GM21515 (cell line): Measurements from ENCODE around the gene SLC39A13.

Experiments used
- ATAC-seq: cut with Tn5 transposase; IDR thresholded peaks from one replicate; pipeline ENCODE4 v1.9.1; 2021; ENCODE audit not compliant: unreplicated experiment

Gene SLC39A13

DNA sequence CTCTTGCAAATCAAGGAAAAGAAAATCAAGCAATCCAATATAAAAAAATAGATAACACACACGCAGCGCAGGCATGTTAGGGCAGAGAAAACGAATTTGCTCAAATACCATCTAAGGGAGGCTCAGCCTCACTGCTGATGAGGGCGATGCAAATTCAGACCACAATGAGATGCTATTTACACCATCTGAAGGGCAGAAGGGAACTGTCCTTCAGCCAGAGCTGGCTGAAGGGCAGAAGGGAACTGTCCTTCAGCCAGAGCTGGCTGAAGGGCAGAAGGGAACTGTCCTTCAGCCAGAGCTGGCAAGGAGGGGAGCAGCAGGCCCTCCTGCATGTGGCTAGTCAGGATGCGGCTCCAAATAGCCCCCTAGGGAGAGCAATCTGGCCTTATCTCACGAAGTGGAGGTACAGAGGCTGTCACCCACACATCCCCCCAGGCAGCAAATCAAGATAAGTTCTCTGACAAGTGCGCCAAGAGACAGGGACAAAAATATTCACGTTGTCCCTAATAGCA is 7.6 kb upstream of the SLC39A13 start:
- ATAC-seq: peak; percentile 66

DNA sequence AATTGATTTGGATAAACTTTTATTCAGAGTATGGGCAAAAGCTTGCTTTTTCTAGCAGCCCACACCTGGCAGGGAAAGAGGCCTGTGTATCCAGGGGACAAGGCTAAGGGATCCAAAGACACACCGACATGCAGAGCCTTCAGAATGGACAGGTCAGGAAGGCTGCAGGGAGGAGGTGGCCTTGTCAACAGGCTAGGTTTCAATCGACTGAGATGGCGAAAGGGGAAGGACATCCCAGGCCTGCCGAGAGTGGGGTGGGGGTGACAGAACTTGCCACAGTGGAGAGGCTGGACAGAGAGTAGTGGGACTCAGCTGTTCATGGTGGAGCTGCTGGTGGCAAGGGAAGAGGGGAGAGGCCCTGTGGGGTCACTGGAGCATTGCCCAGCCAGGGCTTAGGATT is 5.3 kb upstream of the SLC39A13 start:
- ATAC-seq: no peak

DNA sequence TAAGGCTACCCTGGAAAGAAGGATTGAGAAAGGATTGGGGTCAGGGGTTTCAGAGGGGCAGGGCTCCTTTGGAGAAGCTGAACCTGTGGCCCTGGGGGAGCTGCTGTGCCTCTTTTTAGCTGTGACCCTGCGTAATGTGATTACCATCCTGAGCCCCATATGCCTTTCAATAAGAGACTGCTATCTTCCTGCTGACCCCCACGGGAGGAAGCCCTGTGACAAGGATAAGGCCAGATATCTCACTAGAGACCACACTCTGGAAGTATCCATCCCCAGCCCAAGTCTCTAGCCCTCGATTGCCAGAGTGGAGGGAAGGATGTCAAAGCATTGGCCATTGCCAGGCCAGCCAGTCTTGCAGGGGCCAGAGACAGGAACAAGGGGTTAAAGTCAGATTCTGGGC is 4.8 kb upstream of the SLC39A13 start:
- no peak for ATAC-seq

DNA sequence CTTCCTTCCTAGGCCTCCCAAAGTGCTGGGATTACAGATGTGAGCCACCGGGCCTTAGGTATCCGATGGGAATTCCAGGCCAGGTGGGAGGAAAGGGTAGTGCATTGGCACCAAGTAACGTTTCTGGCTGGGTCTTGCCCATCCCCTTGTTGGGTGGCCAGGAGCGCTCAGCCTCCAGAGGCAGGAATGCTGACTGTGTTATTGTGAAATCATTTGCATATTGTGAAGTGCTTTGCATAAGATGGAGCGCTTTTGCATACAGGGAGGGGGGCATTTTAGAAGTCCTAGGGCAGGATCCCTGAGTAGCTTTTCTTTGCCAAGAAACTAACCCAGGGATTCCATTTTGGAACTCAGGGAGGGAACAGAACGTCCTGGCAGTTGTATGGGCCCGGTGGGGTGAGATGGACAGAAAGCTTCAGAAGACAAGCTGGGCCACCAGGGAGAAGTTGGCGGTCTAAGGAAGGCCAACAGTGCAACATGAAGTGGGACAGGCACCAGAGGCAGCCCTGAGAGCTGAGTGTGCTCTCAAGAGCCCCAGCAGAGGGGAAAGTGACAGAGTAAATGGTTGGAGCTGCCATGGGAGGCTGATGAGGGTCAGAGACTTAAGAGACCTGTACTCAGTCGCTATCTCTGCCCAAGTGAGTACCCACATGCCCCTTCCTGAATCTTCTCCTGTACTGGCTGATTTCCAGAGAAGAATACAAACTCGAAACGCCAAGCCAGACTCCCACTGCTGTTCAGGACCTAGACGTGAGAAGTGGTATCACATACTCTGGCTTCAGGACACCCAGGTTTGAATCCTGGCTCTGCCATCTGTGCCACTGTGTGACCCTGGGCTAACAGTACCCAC is 1.3 kb upstream of the SLC39A13 start:
- ATAC-seq: no peak

DNA sequence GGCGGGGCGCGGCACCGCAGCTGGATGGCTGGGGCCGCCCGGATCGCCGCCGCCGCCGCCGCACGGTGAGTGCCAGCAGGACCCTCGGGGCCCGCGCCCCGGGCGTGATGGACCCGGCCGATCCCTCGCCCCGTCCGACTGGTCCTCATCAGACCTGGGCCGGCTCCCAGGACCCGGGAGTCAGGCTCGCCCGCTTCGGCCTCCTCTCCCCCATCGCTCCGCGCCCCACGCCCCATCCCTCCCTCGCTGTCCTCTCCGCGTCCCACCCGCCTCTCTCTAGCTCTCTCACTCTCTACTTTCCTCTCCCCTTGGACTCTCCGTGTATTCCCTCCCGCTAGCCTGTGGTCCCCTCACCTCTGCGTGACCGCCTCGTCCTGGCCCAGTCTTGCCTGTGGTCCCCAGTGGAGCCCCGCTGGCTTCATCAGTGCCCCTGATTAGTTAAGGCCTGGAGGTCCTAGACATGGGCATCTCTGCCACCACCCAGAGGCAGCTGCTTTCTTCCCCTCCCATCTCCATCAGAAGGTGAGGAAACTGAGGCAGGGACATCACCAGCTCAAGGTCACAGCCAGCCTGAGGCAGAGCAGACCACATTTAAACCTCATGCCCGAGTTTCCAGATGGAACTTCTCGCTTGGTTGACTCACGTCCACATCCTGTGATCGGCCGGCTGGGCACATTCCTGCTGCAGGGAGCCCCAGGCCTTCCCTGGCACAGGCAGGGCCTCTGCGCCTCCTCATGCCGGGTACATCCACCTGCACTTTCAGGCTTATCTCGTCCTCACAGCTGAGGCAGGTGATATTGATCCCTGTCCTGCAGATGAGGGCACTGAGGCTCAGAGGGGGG is 429 bp downstream of the SLC39A13 start:
- peak; percentile 12 for ATAC-seq

DNA sequence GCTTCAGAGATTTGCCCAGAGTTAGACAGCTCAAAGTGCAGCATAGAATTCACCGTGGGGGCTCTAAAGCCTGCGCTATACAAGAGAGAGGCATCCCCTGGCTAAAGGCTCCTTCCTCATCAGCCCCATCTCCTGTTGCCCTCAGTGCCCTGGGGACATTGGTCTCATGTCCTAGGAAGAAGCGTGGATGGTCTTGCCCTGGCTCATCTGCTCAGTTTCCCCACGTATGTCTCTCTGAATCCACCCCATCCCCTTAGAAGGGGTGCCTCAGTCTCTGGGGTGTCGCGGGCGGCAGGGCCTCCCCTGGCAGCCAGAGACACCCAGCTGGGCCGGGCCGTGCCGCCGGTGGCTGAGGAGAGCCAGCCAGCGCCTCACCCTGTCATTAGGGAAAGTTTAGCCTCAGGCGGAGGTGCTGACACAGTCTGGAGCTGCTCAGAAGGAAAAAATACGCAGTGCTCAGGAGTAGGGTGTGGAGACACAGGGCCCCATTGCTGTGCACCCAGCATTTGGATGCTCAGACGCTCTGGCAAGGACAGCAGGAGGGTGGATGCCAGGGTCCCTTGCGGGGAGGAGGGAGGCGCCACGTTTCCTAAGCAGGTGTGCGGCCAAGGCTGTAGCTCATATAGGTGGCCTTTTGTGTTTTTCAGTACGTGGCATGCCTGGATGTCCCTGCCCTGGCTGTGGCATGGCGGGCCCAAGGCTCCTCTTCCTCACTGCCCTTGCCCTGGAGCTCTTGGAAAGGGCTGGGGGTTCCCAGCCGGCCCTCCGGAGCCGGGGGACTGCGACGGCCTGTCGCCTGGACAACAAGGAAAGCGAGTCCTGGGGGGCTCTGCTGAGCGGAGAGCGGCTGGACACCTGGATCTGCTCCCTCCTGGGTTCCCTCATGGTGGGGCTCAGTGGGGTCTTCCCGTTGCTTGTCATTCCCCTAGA is 1.3 kb downstream of the SLC39A13 start:
- ATAC-seq: no peak

DNA sequence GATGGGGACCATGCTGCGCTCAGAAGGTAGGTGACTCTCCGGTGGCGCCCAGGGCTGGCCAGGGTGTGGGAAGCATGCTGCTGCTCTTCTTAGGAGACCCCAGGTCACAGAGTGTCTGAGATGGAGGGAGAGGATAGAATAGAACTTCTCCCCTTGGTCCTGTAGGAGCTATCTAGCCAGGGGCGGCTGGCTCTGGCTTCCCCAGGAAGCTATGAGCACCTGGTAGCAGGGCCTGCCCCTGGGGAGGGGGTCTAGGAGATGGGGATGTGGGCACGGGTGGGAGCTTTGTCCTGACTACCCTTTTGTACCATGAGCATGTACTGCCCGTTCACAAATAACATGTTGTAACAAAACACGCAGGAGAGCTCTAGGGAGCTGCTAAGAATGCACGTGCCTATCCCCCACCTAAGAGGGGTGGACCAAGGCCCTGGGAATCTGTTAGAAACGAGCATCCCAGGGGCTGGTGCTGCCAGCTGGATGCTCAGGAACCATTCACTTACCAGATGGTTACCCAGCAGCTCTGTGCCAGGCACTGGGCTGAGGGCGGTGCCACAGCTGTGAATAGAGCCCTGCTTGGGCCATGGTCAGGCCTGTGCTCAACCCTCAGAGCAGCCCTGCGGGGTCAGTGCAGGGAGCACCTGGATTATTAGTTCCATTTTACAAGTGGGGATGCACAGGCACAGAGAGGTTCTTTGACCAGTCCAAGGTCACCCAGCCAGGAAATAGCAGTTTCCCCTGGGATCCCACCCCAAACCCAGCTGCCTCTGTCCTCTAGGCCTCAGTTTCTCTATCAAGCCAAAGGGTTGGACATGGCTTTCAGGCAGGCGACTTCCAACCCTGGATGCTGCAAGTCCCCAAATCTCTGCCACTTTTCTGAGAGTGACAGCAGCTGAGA is 2.2 kb downstream of the SLC39A13 start:
- ATAC-seq: no peak

DNA sequence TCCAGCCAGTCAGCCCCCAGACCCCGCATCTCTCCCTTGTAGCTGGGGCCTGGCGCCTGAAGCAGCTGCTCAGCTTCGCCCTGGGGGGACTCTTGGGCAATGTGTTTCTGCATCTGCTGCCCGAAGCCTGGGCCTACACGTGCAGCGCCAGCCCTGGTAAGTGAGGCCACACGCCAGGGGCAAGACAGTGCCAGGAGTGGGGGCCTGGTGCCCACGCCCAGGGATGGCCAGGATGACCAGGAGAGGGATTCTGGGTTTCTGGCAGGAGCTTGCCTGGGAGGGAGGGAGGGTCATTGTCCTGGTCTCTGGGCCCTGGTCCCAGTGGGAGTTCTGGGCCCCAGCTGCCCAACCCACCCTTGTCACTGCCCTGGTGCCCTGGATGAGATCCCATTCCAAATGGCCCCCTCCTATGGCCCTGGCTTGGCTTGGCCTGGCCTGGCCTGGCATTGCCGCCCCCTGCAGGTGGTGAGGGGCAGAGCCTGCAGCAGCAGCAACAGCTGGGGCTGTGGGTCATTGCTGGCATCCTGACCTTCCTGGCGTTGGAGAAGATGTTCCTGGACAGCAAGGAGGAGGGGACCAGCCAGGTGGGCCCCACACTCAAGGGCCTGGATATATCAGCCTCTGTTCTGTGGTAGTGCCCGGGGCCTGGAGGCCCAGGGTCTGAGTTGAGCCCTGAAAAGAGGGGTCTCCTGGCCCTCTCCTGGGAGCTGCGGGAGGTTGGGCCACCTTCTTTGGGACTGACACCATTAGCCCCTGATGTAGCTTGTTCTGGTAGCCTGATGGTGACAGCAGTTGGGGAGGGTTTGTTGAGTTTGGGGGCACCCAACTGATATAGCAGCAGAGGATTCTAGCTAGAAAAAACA is 3.7 kb downstream of the SLC39A13 start:
- ATAC-seq: no peak

DNA sequence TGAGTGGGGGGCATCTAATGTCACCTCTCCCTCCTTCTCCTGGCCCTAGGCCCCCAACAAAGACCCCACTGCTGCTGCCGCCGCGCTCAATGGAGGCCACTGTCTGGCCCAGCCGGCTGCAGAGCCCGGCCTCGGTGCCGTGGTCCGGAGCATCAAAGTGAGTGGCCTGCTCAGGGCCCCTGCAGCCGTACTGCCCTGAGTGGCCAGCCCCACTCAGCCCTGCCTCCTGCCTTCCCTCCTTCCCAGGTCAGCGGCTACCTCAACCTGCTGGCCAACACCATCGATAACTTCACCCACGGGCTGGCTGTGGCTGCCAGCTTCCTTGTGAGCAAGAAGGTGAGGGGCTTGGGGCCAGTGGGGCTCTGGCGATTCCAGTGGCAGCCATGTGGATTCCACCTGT is 5.0 kb downstream of the SLC39A13 start:
- no peak for ATAC-seq

DNA sequence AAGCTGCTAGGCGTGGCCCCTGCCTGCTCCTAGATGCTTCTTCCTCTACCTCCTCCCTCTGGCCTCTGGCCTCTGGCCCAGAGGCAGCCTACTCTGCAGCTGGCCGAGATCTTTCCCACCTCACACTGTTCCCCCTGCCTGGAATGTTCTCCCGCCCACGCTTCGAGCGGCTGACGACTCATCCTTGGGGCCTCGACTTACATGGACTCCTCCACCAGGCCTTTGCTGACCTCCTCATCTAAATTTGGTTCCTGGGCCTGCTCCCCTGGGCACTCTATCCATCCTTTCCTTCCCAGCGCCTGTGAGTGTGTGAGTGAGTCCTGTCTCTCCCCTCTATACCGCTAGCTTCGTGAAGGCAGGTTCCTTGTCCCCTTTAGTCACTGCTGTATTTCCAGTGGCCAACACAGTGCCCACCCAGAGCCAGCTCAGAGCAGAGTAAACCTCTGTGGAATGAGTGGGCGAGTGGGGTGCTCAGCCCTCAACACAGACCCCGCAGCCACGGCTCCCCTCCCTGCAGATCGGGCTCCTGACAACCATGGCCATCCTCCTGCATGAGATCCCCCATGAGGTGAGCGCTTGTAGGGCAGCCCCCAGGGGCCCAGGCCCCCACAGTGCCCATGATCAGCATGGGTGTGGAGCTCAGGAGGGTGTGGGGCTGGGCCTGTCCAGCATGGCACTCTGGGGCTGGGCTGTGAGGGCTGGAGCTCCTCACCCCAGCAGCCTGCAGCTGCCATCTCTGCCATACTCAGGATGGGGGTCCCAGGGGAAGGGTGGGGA is 5.7 kb downstream of the SLC39A13 start:
- no peak for ATAC-seq

DNA sequence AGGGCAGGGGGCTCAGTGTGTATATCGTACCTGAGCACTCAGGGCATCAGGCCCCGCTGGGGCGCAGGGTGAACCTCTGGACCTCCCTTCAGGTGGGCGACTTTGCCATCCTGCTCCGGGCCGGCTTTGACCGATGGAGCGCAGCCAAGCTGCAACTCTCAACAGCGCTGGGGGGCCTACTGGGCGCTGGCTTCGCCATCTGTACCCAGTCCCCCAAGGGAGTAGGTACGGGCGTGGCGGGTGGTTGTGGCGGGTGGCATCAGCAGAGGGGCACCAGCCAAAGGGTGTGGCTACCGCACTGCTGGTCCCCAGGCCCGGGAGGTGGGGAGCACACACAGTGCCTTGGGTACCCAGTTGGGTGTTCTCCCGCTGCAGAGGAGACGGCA is 6.3 kb downstream of the SLC39A13 start:
- ATAC-seq: no peak

DNA sequence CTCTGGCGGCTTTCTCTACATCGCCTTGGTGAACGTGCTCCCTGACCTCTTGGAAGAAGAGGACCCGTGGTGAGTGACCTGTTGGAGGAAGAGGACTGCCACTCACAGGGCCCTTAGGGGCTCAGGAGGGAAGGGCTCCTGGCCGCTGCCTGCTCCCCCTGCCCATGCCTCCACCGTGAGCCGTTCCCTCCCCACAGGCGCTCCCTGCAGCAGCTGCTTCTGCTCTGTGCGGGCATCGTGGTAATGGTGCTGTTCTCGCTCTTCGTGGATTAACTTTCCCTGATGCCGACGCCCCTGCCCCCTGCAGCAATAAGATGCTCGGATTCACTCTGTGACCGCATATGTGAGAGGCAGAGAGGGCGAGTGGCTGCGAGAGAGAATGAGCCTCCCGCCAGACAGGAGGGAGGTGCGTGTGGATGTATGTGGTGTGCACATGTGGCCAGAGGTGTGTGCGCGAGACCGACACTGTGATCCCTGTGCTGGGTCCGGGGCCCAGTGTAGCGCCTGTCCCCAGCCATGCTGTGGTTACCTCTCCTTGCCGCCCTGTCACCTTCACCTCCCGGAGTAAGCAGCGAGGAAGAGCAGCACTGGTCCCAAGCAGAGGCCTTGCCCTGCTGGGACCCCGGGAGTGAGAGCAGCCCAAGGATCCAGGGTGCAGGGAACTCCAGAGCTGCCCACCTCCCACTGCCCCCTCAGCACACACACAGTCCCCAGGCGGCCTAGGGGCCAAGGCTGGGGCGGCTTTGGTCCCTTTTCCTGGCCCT is 6.9 kb downstream of the SLC39A13 start:
- no peak for ATAC-seq

DNA sequence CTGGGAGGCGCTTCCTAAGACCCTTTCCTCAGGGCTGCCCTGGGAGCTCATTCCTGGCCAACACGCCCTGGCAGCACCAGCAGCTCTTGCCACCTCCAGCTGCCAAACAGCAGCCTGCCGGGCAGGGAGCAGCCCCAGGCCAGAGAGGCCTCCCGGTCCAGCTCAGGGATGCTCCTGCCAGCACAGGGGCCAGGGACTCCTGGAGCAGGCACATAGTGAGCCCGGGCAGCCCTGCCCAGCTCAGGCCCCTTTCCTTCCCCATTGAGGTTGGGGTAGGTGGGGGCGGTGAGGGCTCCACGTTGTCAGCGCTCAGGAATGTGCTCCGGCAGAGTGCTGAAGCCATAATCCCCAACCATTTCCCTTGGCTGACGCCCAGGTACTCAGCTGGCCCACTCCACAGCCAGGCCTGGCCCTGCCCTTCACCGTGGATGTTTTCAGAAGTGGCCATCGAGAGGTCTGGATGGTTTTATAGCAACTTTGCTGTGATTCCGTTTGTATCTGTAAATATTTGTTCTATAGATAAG is 7.6 kb downstream of the SLC39A13 start:
- no peak for ATAC-seq

DNA sequence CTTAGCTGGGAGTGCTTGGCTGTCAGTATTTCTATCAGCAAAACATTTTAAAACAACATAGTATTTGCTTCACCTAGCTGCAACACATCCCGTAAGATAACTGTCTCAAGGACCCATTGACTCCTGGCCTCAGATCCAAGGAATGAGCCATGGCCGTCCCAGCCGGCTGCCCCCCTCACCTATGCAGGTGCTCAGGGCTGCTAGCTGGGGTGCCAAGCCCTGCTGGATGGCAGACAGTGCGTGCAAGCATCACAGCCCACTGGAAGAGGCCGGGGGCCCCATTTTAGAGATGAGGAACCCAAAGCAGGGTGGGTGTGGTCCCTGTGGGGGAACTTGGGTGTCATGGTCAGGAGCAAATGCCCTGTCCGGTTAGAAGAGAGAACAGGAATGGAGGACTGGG is 9.3 kb downstream of the SLC39A13 start:
- ATAC-seq: no peak

DNA sequence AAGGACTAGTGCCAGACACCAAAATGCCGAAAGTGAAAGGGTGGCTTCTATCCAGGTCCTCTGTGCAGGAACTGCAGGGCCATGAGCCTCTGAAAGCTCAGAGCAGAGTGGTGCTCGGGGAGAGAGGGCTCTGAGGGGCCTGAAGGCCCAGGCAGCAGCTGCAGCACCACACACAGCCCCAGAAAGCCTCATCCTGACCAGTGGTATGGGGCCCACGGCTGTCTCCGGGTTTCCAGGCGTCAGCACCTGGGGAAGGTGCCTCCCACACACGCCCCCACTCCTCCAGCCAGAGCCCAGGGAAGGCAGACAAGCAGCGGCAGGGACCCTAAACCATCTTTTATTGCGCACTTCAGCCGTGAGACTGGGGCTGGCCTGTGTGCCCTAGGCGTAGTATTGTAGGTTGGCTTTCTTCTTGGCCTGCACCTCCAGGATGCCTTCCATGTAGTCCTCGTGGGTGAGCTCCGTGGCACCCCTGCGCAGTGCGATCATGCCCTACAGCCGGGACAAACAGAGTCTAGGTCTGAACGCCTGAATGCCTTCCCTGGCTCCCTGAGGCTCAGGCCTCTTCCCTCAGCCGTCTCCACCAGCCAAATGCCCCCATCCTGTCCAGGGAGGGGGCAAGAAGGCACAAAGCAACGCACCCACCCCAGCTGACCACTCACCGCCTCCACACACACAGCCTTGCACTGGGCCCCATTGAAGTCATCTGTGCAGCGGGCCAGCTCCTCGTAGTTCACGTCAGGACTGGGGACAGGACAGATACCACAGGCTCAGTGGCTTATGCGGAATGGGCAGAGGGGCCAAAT is 10.3 kb downstream of the SLC39A13 start:
- ATAC-seq: no peak

DNA sequence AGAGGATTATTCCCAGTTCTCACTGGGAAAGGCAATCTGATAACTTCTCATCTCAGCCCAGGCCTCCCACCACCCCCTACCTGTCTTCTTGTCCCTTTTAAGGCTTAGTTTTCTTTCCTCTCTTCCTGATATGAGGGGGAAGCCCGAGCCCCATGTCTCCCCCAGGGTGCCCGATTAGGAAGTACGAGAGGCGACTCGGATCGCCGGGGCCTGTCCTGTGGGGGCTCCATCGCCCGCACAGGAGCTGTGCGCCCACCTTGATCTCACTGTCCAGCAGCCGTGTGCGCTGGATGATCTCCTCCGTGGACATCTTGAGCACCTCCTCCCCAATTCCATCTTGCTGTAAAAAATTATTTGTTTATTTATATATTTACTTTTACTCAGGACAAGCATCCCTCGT is 17.2 kb downstream of the SLC39A13 start:
- ATAC-seq: no peak
